Stimulated activated CD4-positive, alpha-beta T cell treated with anti-CD3 and anti-CD28 coated beads, Interleukin-12 subunit alpha, Interleukin-12 subunit beta, amount 100 ng/mL, for 24 hours (primary cell): ENCODE data around the gene PRICKLE4.

Experiments
- DNase-seq, 2 experiments: peaks; one replicate each; pipeline ENCODE4 v3.0.0-alpha.2; 2020; ENCODE audit warnings: low read depth in 2 of 2

Gene PRICKLE4

DNA sequence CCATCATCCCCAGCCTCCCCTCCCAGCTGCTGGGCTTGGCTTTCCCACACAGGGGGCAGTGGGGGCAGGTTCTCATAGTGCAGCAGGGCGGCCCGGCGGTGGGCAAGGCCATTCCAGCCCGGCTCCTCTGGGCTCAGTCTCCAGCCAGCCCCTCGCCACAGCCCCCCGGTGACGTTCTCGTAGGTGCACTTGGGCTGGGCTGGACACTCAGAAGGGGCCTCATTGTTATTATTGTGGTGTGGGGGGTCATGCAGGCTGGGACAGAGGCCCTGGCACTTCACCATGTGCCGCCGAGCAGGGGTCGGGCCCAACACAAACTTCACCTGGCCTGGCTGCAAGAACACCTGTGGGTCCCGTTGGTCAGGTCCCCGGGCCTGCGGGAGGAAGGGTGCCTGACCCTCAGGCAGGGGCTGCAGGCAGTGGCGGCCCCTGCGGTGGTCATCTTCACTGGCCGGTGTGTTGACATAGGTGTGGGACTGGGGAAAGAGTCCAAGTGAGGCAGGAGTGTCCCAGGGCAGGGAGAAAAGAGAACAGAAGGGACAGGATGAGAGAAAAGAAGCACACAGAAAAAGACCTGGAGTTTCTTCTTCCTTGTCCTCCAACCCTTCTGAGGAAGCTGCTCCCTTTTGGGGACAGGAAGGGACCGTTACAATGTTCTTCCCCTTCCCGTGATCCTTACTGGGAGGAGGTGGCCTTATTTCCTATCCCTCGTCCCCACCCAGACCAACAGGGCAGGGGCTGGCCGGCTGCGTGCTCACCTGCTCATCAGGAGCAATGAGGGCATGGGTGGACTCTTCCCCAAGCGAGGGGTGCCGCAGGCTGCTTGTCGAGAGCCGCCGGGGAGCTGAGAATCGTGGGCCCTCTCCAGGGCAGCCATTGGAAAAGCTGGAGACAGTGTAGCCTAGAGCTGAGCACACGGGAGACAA is 9.3 kb upstream of the PRICKLE4 start:
- no peak for DNase-seq

DNA sequence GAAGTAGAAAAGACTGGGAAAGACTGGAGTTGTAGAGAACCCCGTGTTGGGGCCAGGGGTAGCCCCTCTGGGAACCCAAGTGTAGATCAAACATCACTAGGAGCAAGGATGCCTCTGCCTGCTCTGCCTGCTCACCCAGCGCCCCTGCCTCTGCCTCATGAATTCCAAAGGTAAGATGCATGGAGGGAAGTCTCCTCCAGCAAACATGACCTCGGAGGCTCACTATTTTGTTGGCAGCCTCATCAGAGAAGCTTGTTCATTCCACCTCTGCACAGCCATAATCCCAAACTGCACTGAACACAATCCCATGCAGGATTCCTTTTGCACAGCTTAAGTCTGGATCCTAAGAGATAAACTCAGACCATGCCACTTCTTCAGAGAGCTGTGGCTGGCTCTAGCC is 5.7 kb upstream of the PRICKLE4 start:
- DNase-seq: no peak

DNA sequence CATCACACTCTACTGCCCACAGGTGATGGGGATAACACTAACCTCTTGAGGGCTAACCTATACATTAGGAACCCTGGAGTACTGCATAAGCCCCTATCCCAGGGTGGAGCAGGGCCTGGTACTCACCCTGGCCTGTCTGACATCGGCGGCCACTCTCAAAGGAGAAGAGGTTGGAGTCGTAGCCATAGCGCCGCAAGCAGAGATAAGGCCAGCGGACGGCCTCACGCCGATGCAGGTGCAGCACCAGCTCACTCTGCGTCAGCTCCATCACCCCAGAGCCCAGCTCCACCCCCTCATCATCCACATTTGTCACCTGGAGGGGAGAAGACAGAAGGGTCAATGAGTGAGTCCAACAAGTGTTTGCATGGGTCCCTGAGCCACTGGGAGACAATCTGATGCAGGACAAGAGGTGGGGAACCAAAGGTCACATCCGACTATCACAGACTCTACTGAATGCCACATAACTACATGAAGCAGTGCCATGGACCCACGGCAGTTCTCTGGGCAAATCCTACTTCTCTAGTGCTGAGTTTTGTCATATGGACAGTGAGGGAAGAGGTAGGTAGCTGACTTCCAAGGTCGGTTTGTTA is 5.2 kb upstream of the PRICKLE4 start:
- DNase-seq: no peak

DNA sequence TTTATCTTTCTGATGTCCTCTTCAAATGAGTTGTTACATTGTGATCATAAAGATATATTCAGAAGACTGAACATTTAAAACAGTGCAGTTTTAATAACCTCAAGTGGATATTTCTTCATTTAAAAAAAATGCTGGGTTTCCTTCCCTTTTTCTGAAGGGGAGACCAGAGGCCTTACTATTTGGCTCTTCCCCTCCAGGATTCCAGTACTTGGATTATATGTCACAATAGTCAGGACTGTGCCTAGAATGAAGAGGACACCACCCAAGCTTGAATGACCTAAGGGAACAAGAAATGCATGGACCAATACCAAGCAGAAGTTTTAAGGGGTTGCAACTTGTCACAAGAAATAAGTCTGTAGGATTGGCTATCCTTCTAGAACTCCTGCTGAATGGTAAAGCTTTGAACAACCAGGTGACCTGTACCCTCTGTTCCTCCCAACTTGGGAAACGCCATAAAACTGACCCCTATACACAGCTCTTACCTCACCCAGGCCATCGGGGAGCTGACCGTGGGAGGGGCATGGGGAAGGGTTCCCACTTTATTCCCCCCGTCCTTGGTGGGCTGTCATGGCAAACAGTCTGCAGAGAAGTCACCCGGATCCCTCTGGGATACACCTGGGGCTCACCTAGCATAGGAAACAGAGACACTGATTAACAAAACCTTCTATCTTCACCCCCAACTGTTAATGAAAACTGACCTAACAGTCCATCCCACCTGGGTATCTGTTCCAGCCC is 2.9 kb upstream of the PRICKLE4 start:
- DNase-seq: no peak

DNA sequence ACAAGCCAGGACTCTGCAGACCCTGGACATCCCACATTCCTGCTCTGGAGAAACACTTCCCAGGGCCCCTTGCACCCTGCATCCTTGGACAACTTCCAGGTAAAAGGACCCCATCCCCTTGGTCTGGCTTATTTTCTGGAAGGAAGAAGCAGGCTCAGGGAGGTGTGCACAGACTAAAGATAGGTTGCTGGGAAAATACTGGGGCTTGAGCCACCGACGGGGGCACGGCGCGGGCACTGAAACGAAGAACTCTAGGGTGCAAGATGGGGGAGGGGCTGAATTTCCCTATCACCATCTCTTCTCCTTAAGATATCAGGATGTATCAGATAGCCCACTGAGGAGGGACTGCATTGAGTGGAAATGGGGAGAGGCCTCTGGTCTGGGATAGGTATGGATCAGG is 1.7 kb upstream of the PRICKLE4 start:
- no peak for DNase-seq

DNA sequence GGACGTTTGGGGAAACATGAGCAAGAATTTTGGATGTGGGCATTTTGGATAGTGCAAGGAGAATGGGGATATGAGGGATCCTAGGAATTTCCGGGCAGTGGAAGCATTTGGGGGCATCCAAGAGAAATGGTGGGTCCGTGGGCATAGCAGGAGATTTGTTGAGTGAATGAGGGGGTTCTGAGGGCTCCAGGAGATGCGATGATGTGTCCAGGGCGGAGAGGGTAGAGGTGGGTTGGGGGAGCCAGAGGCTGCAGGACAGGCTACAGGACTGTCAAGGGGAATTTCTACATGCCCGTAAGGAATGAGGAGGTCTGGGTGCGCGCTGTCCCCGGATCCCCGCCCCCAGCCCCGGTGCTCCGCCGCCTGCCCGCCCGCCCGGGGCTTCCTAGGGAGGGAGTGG is 1.2 kb upstream of the PRICKLE4 start:
- DNase-seq: no peak

DNA sequence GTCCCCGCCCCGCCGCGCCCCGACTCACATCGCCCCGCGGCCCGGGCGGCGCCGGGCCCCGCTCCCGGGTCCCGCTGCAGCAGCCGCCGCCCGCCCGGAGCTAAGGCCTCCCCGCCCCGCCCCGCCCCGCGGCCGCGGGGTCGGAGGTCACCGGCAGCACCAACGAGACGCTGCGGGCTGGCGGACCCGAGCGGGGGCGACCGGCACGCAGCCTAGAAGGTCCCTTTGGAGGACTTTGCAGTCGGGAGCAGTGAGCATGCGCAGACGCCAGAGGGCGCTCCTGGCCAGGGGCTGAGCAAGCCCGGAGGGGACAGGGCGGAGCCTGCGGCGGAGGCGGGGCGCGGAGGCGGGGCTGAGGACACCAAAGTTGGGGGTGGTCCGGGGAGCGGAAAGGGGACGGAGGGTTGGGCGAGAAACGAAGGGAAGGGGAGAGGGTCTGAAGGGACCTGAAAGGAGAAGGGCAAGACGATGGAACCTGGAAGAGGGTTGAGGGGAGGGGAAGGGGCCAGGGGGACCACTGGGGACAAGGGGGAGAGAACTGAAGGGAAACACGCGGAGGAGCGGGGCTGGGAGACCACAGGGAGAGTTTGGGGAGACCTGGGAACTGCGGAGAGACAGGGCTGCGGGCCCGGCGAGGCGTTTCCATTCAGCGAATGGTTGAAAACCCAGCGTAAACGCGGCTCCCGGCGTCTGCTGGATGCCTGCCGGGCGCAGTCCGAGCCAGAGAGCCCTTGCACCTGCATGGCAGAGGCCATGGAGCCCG is 613 bp upstream of the PRICKLE4 start, which contains the start of gene FRS3:
TSS of gene FRS3 (minus strand) at position 113 of the 763 bp plus-strand sequence. CDS start 2,913 bp downstream, outside the sequence.
- DNase-seq: peak; percentile 99 to 100

DNA sequence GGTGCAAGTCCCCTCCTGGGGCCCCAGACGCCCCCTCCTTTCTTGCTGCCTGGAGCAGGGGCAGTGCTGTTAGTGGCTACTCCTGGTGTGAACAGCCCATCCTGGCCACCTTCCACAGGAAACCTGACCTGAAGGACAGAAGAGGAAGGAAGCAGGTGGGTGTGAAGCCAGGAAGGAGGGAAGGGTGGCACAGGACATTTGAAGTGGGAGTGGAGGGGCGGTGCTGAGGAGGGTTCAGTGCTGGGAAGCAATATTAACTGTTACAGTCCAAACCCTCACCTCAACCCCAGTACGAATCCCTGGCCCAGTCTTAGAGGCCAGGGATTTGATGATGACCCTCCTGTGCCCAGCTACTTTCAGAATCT is 766 bp downstream of the PRICKLE4 start:
- DNase-seq: no peak

DNA sequence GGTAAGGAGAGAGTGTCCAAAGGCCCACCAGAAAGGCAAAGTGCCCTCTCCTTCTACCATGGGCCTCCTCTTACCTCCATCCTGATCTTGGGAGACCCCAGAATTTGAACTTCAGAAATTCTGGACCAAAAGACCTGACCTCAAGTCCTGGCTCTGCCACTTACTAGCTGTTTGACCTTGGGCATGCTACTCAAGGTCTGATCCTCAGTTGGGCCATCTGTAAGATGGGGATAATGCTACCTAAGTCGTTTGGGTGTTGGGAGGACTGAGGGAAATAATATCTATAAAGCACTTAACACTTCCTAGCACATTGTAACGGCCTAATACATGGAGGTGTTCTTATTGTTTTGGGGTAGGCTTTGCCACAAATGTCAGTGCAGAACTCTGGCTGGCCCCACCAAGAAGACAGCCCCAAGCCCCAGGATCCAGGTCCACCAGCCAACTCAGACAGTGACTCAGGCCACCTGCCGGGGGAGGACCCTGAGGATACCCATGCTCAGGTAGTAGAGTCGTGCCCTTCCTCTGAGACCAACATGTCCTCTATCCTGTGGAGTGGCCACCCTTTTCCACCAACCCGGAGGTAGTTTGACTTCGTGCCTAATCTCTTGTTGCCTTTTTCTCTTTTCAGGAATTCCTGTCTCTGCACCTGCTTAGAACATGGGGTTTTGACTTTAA is 2.7 kb downstream of the PRICKLE4 start:
- no peak for DNase-seq

DNA sequence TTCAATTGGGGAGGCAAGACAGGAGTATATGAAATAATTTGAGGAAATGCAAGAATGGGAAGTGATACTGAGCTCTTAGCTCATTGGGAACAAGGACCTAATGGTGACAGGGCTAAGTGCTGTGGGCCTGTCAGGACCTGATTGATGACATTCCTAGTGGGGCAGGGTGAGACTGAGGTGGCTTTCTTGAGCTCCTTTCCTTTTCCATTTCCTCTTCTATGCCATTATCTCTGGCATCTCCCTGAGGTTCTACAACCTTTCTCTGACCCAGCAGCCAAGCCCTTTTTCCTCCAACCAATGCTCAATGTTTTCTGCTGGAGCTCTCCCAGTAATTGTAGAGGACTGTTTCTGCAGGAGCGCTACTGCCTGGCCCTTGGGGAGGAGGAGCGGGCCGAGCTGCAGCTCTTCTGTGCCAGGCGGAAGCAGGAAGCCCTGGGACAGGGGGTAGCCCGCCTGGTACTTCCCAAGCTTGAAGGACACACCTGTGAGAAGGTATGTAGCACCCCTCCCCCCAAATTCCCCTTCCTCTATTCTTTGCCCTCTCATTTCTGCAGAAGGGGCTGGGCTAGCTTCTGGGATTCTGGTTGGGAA is 4.1 kb downstream of the PRICKLE4 start:
- DNase-seq: no peak

DNA sequence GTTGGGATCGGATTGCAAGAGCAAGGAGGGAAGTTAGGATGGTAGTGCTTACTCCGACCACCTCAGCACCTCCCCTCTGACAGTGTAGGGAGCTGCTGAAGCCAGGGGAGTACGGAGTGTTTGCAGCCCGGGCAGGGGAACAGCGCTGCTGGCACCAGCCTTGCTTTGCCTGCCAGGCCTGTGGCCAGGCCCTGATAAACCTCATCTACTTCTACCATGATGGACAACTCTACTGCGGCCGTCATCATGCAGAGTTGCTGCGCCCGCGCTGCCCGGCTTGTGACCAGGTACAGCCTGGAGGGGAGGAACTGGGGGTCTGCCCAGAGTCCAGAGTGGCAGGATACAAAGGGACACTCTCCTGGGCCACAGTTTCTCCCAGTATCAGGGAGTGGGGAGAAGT is 4.7 kb downstream of the PRICKLE4 start:
- no peak for DNase-seq

DNA sequence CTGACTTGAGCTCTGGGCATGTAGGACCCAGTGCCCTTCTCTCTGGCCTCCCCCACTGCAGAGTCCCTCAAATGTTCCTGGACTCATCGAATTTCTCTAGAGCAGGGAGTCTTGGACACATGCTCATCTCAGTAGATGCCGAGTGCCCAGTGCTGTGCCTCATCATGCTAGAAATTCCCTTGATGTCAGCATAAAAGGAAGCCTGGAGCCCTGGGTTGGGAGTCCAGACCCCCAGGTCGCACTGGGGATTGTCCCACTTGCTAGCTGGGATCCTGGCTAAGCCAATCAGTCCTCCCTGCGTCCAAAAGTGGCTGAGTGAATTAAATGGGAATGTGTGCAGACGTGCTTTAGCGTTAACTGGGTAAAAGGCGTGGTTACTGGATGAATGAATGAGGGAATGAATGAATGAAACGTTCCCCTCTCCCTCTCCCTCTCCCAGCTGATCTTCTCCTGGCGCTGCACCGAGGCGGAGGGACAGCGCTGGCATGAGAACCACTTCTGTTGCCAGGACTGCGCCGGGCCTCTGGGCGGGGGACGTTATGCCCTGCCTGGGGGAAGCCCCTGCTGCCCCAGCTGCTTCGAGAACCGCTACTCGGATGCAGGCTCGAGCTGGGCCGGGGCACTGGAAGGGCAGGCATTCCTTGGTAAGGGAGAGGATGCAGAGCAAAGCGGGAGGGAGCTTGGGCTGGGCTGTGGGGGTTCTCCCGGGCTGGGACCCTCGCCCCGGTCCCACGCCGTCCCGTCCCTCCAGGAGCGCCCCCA is 5.3 kb downstream of the PRICKLE4 start:
- no peak for DNase-seq

DNA sequence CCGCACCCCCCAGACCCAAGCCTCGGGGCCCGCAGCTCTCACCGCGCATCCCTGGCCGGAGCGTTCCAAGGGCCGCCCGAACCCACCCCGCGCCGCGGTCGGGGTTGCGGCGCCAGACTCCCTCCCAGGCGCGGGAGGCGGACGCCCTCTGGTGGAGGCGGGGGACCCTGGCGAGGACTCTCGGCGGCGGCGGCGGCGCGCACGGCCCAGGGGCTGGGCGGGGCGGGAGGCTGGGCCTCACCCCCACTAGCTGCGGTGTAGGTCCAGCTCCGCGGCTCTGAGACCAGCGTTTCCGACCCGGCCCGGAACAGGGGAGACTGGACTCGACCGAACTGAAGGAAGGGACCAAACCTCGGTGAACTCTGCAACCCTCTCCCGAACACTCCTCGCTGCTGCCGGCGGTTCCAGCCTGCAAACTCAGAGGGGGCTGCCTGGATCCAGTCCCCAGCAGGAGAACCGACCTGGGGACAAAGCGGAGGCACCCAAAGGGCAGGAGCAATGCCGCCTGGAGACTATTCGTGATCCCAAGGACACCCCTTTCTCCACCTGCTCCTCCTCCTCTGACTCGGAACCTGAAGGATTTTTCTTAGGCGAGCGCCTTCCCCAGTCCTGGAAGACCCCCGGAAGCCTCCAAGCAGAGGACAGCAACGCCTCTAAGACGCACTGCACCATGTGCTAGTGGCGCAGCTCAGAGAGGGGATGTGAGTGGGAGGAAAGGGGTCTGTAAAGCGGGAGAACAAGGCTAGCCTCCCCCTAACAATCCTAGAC is 6.1 kb downstream of the PRICKLE4 start:
- peak; percentile 75 to 85 for DNase-seq

DNA sequence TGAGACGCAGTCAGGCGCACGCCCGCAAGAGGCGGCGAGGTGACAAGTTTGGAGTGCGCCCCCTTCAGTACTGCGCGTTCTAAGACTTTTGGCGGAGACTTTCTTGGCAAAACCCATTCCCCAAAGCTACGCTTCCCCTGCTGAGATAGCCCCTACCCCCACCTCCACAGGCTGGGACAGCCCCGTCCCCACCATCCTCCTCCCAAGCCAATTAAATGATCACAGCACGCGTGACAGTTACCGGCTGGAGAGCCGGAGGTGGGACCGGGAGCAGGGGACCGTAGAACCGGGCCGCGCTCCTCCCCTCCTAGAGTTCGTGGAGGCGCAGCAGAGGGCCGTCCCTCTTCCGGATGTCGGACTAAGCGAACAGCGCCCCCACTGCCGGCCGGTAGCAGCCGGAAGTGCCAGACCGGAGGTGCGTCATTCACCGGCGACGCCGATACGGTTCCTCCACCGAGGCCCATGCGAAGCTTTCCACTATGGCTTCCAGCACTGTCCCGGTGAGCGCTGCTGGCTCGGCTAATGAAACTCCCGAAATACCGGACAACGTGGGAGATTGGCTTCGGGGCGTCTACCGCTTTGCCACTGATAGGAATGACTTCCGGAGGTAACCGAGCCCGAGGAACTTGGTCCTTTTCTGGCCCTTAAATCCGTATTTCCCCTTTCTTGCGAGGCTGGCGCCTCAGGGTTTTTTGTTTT is 6.8 kb downstream of the PRICKLE4 start, which contains the start of gene TOMM6:
TSS of gene TOMM6 (plus strand) at position 476 of the 699 bp plus-strand sequence. CDS start at position 480, 4 bp downstream.
- DNase-seq: peak; percentile 94 to 95

DNA sequence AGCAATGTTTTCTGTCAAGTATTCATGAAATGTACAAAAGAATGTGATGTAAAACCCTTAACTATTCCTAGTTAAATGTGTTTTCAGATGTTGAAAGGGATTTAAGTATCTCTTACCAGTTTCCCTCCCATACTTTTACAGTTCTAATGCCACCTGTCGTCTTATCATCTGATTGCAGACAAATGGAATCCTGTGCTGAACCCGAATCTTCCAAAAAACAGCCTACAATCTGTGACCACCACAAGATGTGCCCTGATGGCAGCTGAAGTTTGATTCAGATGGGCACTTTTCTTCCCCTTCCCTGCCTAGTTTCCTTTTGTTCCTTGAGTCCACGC is 8.8 kb downstream of the PRICKLE4 start:
- no peak for DNase-seq

DNA sequence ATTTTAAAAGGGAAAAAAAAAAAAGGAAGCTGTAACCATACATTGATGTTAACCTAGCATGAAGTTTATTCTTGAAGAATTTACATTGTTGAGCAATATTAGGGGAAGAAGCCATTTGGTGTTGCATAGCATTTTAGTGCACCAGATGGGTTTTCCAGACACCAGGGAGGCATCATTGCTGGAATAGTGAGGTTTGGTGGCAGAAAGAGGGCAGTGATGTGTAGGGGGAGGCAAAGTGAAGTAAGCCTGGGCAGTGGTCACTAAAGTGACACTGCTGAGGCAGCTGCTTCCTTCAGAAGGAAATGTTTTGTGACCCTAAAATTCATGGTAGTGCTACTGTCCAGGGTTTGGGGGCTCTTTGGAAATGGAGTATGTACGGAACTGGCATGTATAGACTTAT is 9.5 kb downstream of the PRICKLE4 start:
- DNase-seq: no peak

DNA sequence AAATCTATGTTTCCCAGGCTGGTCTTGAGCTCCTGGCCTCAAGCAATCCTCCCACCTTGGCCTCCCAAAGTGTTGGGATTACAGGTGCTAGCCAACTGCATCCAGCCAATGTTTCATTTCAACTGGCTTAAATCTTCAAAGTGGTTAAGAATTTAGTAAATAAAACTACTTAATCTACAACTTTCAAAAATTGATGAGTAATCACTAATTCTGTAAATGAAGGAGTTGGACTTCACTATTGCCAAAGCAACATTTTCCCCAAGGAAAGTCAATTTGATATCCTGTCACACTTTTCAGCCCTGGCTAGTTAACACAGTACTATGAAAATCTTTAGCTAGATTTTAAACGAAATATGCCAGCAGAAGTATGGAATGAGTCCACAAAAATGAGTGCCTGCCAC is 10.7 kb downstream of the PRICKLE4 start:
- no peak for DNase-seq

DNA sequence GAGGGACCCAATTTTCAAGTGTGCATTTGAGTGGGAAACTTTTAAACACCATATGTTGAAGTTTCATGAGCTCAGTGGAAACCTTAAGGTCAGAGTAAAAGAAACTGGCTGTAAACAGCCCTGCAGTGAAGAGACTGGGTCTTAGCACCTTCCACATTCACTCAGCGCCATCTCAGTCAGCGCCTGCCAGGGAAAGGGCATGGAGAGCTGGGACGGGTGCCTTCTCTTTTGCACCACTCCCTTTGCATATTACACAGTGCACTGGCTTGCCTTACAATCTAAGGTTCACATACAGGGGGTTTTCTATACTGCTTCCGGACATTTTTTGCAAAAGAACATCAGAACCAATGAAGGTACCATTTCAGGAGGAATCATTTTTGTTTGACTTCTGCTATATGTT is 11.4 kb downstream of the PRICKLE4 start:
- DNase-seq: no peak

DNA sequence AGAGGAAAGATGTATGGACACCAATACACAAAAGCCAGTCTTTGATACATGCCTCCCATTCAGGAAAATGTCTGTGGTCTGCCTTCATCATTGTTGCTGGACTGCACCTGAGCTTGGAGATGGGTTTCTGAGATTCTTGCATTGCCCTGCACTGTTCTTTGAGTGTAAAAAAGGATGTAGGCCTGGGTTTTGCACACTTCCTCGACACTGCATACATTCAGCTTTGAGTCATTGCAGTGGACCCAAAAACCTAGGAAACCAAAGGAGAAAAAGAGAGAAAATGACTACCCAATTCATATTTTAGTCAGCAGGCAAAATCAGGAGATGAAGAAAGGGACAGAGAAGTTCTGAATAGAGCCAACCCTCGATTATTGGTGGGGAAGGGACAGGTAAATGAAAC is 15.9 kb downstream of the PRICKLE4 start:
- DNase-seq: no peak
